SK-N-SH treated with all-trans-retinoic acid at 6 μM for 48 hours (cell line): Measurements from ENCODE around the gene DRD3.

Experiments
- ATAC-seq: fragments of 200-7000 bp; cut with Tn5 transposase; 3 replicates; pipeline ENCODE4 v1.9.1; 2020; ENCODE audit warnings: mild to moderate bottlenecking, moderate library complexity
- ARNTL ChIP-seq: fragments of 450-650 bp; formaldehyde crosslinking; IDR thresholded peaks from 2 replicates; pipeline ENCODE4 v1.5.0; 2020; ENCODE audit warnings: low read depth, mild to moderate bottlenecking, moderate library complexity, borderline replicate concordance
- BACH2 ChIP-seq: fragments of 250-450 bp; sonication (Bioruptor Pico); IDR thresholded peaks from 2 replicates; pipeline ENCODE4 v1.9.0; 2021; ENCODE audit warnings: mild to moderate bottlenecking, borderline replicate concordance
- CSDC2 ChIP-seq: fragments of 250-450 bp; sonication (Bioruptor Pico); IDR thresholded peaks from 2 replicates; pipeline ENCODE4 v1.5.0; 2020; ENCODE audit warnings: mild to moderate bottlenecking, moderate library complexity
- ESRRG ChIP-seq: fragments of 250-450 bp; sonication (Bioruptor Pico); IDR thresholded peaks from 2 replicates; pipeline ENCODE4 v1.6.1; 2021; ENCODE audit warnings: mild to moderate bottlenecking
- GLIS3 ChIP-seq: fragments of 250-450 bp; sonication (Bioruptor Pico); IDR thresholded peaks from 2 replicates; pipeline ENCODE4 v1.5.0; 2020; ENCODE audit warnings: mild to moderate bottlenecking, moderate library complexity
- ISL1 ChIP-seq: fragments of 250-450 bp; sonication (Bioruptor Pico); IDR thresholded peaks from 2 replicates; pipeline ENCODE4 v2.1.2; 2022; ENCODE audit warnings: mild to moderate bottlenecking, moderate library complexity
- OSR1 ChIP-seq: fragments of 250-450 bp; sonication (Bioruptor Pico); IDR thresholded peaks from 2 replicates; pipeline ENCODE4 v1.8.0; 2022; ENCODE audit warnings: moderate library complexity, mild to moderate bottlenecking, inconsistent platforms
- PATZ1 ChIP-seq: fragments of 250-450 bp; sonication (Bioruptor Pico); IDR thresholded peaks from 2 replicates; pipeline ENCODE4 v1.8.0; 2020; ENCODE audit warnings: mild to moderate bottlenecking, moderate library complexity, borderline replicate concordance
- PPARA ChIP-seq: fragments of 250-450 bp; sonication (Bioruptor Pico); IDR thresholded peaks from 2 replicates; pipeline ENCODE4 v1.5.0; 2020; ENCODE audit warnings: mild to moderate bottlenecking, borderline replicate concordance
- RARB ChIP-seq: fragments of 250-450 bp; sonication (Bioruptor Pico); IDR thresholded peaks from 2 replicates; pipeline ENCODE4 v1.8.0; 2021; ENCODE audit warnings: mild to moderate bottlenecking, moderate library complexity
- SNAI2 ChIP-seq: fragments of 250-450 bp; sonication (Bioruptor Pico); IDR thresholded peaks from 2 replicates; pipeline ENCODE4 v1.5.0; 2020; ENCODE audit warnings: mild to moderate bottlenecking, moderate library complexity
- TCF4 ChIP-seq: fragments of 250-450 bp; sonication (Bioruptor Pico); IDR thresholded peaks from 2 replicates; pipeline ENCODE4 v1.8.0; 2021; ENCODE audit warnings: mild to moderate bottlenecking, moderate library complexity, borderline replicate concordance
- TOX ChIP-seq: fragments of 250-450 bp; sonication (Bioruptor Pico); IDR thresholded peaks from 2 replicates; pipeline ENCODE4 v1.8.0; 2021; ENCODE audit warnings: mild to moderate bottlenecking, moderate library complexity, borderline replicate concordance
- TSHZ2 ChIP-seq: fragments of 250-450 bp; sonication (Bioruptor Pico); IDR thresholded peaks from 2 replicates; pipeline ENCODE4 v1.5.0; 2020; ENCODE audit warnings: mild to moderate bottlenecking, moderate library complexity
- ZC3H10 ChIP-seq: fragments of 250-450 bp; sonication (Bioruptor Pico); IDR thresholded peaks from 2 replicates; pipeline ENCODE4 v1.5.1; 2021; ENCODE audit warnings: mild to moderate bottlenecking, moderate library complexity
- ZFP3 ChIP-seq: fragments of 250-450 bp; sonication (Bioruptor Pico); IDR thresholded peaks from 2 replicates; pipeline ENCODE4 v1.5.0; 2020; ENCODE audit warnings: mild to moderate bottlenecking, moderate library complexity
- ZFP30 ChIP-seq: fragments of 450-650 bp; formaldehyde crosslinking; IDR thresholded peaks from 2 replicates; pipeline ENCODE4 v1.5.0; 2022; ENCODE audit warnings: mild to moderate bottlenecking, moderate library complexity
- ZNF70 ChIP-seq: fragments of 450-650 bp; formaldehyde crosslinking; IDR thresholded peaks from 2 replicates; pipeline ENCODE4 v1.5.0; 2020; ENCODE audit warnings: mild to moderate bottlenecking, moderate library complexity
- TF ChIP-seq, protein P1 (sequence below): fragments of 250-450 bp; sonication (Bioruptor Pico); IDR thresholded peaks from 2 replicates; pipeline ENCODE4 v1.5.1; 2020; ENCODE audit warnings: low read depth, mild to moderate bottlenecking, moderate library complexity
- TF ChIP-seq, protein P2 (sequence below): fragments of 250-450 bp; sonication (Bioruptor Pico); IDR thresholded peaks from 2 replicates; pipeline ENCODE4 v1.8.0; 2021; ENCODE audit warnings: low read depth, mild to moderate bottlenecking, moderate library complexity, borderline replicate concordance

Gene DRD3

DNA sequence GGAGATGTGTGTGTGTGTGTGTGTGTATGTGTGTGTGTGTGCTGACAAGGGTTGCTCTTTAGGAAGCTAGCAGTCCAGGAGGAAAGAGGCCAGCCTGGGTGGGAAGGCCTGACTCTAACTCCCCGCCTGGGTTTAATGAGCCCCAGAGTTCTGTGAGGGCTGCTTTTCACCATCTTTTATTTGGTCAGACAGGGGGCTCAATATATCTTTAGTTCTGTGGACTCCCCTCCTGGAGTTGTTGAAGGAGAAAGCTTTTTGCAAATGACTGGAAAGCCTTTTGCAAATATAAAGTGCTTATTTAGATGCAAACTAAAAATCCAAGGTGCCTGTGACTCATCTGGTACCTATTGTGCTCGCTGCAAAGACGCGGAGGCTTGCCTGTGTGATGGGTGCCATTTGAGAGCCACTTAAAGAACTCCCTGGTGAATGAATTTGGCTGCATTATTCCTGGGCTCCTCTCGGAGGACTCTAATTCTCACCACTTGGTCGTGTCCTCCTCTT lies 24.5 kb downstream of the DRD3 start:
- TF ChIP-seq OSR1 (CRISPR knock-in tag), result no peak
- TF ChIP-seq, protein P1, sequence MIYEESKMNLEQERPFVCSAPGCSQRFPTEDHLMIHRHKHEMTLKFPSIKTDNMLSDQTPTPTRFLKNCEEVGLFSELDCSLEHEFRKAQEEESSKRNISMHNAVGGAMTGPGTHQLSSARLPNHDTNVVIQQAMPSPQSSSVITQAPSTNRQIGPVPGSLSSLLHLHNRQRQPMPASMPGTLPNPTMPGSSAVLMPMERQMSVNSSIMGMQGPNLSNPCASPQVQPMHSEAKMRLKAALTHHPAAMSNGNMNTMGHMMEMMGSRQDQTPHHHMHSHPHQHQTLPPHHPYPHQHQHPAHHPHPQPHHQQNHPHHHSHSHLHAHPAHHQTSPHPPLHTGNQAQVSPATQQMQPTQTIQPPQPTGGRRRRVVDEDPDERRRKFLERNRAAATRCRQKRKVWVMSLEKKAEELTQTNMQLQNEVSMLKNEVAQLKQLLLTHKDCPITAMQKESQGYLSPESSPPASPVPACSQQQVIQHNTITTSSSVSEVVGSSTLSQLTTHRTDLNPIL (CRISPR knock-in tag), result no peak
- no peak for TF ChIP-seq TOX
- no peak for TF ChIP-seq SNAI2 (CRISPR knock-in tag)
- no peak for TF ChIP-seq BACH2 (CRISPR knock-in tag)
- TF ChIP-seq TCF4 (CRISPR knock-in tag), result no peak
- no peak for TF ChIP-seq PATZ1 (CRISPR knock-in tag)
- no peak for TF ChIP-seq ZNF70 (CRISPR knock-in tag)
- no peak for TF ChIP-seq ISL1 (CRISPR knock-in tag)
- no peak for TF ChIP-seq RARB
- ATAC-seq, result no peak

- TF ChIP-seq TSHZ2, result 0 out of 2 replicates have a peak, but pooled peaks have one; percentile 31
- TF ChIP-seq ESRRG (CRISPR knock-in tag), result no peak
- 0 out of 2 replicates have a peak, but pooled peaks have one; percentile 19 for TF ChIP-seq ZFP3 (CRISPR knock-in tag)
- no peak for TF ChIP-seq GLIS3 (CRISPR knock-in tag)
- no peak for TF ChIP-seq OSR1 (CRISPR knock-in tag)
- peak; percentile 58; the same call in 1 of the 2 replicates for TF ChIP-seq TCF4 (CRISPR knock-in tag)
- ATAC-seq, result peak; percentile 89
Observed at GRCh38 chr3:114152519-114153151, 26.2 kb downstream of the DRD3 start.

- no peak for ATAC-seq
- TF ChIP-seq ARNTL (CRISPR knock-in tag) (no peak), ZFP30 (CRISPR knock-in tag) (no peak), BACH2 (CRISPR knock-in tag) (no peak), SNAI2 (CRISPR knock-in tag) (no peak), ISL1 (CRISPR knock-in tag) (no peak), CSDC2 (CRISPR knock-in tag) (no peak), PPARA (CRISPR knock-in tag) (no peak), TCF4 (CRISPR knock-in tag) (no peak)
- TF ChIP-seq, protein P2, sequence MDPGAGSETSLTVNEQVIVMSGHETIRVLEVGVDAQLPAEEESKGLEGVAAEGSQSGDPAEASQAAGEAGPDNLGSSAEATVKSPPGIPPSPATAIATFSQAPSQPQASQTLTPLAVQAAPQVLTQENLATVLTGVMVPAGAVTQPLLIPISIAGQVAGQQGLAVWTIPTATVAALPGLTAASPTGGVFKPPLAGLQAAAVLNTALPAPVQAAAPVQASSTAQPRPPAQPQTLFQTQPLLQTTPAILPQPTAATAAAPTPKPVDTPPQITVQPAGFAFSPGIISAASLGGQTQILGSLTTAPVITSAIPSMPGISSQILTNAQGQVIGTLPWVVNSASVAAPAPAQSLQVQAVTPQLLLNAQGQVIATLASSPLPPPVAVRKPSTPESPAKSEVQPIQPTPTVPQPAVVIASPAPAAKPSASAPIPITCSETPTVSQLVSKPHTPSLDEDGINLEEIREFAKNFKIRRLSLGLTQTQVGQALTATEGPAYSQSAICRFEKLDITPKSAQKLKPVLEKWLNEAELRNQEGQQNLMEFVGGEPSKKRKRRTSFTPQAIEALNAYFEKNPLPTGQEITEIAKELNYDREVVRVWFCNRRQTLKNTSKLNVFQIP (CRISPR knock-in tag), result no peak
Observed at GRCh38 chr3:114151091-114151490, 27.8 kb downstream of the DRD3 start.

DNA sequence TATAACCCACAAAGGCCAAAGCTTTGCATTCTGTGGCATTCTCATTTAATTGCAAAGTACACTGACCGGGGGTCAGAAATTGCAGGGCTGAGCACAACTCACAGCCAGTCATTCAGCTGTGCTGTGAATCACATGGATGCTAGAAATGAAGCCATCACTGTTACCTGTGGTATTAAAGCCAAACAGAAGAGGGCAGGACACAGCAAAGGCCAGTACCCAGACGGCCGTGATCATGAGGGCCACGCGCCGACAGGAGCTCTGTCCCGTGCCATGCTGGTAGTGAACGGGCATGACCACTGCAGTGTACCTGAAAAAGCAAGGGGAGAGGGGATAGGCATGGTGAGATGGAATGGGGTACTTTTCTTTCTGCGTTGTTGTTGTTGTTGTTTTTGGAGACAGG lies 31.6 kb downstream of the DRD3 start:
- ATAC-seq, result no peak
- TF ChIP-seq TOX (no peak), CSDC2 (CRISPR knock-in tag) (no peak), PATZ1 (CRISPR knock-in tag) (no peak), ZC3H10 (CRISPR knock-in tag) (no peak), TSHZ2 (no peak)
- TF ChIP-seq, protein P2 (CRISPR knock-in tag), result no peak
